PFSK-1 (cell line): ENCODE data around the gene SMG1.

ENCODE experiments used
- FOXP2 ChIP-seq: optimal IDR thresholded peaks from 2 replicates; pipeline ENCODE3; 2011; ENCODE audit warnings: borderline replicate concordance, control low read depth, inconsistent platforms; ENCODE audit not compliant: insufficient read depth; ENCODE audit errors: extremely low read length, extremely low read depth
- POLR2AphosphoS5 ChIP-seq: IDR thresholded peaks from 2 replicates; pipeline ENCODE4 v1.6.1; 2012; ENCODE audit warnings: low read depth, mild to moderate bottlenecking, control low read depth, low read length, moderate library complexity
- REST ChIP-seq, 2 experiments: IDR thresholded peaks; 2 replicates each; pipeline versions ENCODE4 v1.6.1 to v1.8.0; 2011 to 2012; ENCODE audit warnings: low read depth in 2 of 2, low read length in 2 of 2, control low read depth in 1 of 2, inconsistent platforms in 1 of 2, mild to moderate bottlenecking in 1 of 2, moderate library complexity in 1 of 2; ENCODE audit not compliant: insufficient read depth in 1 of 2
- SIN3A ChIP-seq: IDR thresholded peaks from 2 replicates; pipeline ENCODE4 v1.6.1; 2012; ENCODE audit warnings: mild to moderate bottlenecking, low read length, moderate library complexity, borderline replicate concordance; ENCODE audit not compliant: insufficient read depth
- TAF1 ChIP-seq: IDR thresholded peaks from 2 replicates; pipeline ENCODE4 v1.6.1; 2012; ENCODE audit warnings: low read length, control low read depth, borderline replicate concordance; ENCODE audit not compliant: insufficient read depth

SMG1 gene

GRCh38 chr16:18945233-18945632 is 19.0 kb upstream of the SMG1 start:
- TF ChIP-seq TAF1 = no peak
- TF ChIP-seq POLR2AphosphoS5 = no peak
- no peak for TF ChIP-seq FOXP2
- TF ChIP-seq REST (IDR thresholded peaks at IDR 0.05; ENCODE audit: insufficient read depth in 1 of 2, low read depth in 2 of 2, low read length in 2 of 2) = no peak
- TF ChIP-seq SIN3A = no peak

GRCh38 chr16:18943414-18943813 is 17.2 kb upstream of the SMG1 start:
- TF ChIP-seq TAF1 (no peak), SIN3A (no peak), POLR2AphosphoS5 (no peak), REST (IDR thresholded peaks at IDR 0.05; ENCODE audit: insufficient read depth in 1 of 2, low read depth in 2 of 2, low read length in 2 of 2) (no peak), FOXP2 (no peak)

- TF ChIP-seq SIN3A (no peak), FOXP2 (no peak), POLR2AphosphoS5 (no peak), TAF1 (no peak), REST (IDR thresholded peaks at IDR 0.05; ENCODE audit: insufficient read depth in 1 of 2, low read depth in 2 of 2, low read length in 2 of 2) (no peak)
These were observed 15.9 kb upstream of the SMG1 start for GRCh38 chr16:18942061-18942460.

- TF ChIP-seq POLR2AphosphoS5 (no peak), FOXP2 (no peak), TAF1 (no peak), REST (IDR thresholded peaks at IDR 0.05; ENCODE audit: insufficient read depth in 1 of 2, low read depth in 2 of 2, low read length in 2 of 2) (no peak), SIN3A (no peak)
These were observed 15.3 kb upstream of the SMG1 start for GRCh38 chr16:18941471-18941870.

GRCh38 chr16:18938986-18939385 is 12.8 kb upstream of the SMG1 start:
- no peak for TF ChIP-seq SIN3A
- no peak for TF ChIP-seq POLR2AphosphoS5
- TF ChIP-seq FOXP2 = no peak
- no peak for TF ChIP-seq REST (IDR thresholded peaks at IDR 0.05; ENCODE audit: insufficient read depth in 1 of 2, low read depth in 2 of 2, low read length in 2 of 2)
- no peak for TF ChIP-seq TAF1
